ENCODE measurements around the gene GPBAR1.
"Not testable (repeated sequence)": the region's sequence is repeated elsewhere in the genome, so short reads cannot be mapped to it uniquely, and the experiment has no call there.

Gene GPBAR1

GRCh38 chr2:218306184-218306920, 45.5 kb downstream of the GPBAR1 start:
- no peak for DNase-seq (ENCODE audit: low read depth in 2 of 3, low spot score in 1 of 3)

- no peak for DNase-seq (ENCODE audit: low read depth in 2 of 3, low spot score in 1 of 3)
Observed at GRCh38 chr2:218307415-218308090, 46.7 kb downstream of the GPBAR1 start.

- no peak for DNase-seq (ENCODE audit: low read depth in 2 of 3, low spot score in 1 of 3)
Observed at GRCh38 chr2:218310853-218311540, 50.2 kb downstream of the GPBAR1 start.

- DNase-seq (ENCODE audit: low read depth in 2 of 3, low spot score in 1 of 3) = not testable (repeated sequence)
Observed at GRCh38 chr2:218311541-218312266, 50.9 kb downstream of the GPBAR1 start.

DNA sequence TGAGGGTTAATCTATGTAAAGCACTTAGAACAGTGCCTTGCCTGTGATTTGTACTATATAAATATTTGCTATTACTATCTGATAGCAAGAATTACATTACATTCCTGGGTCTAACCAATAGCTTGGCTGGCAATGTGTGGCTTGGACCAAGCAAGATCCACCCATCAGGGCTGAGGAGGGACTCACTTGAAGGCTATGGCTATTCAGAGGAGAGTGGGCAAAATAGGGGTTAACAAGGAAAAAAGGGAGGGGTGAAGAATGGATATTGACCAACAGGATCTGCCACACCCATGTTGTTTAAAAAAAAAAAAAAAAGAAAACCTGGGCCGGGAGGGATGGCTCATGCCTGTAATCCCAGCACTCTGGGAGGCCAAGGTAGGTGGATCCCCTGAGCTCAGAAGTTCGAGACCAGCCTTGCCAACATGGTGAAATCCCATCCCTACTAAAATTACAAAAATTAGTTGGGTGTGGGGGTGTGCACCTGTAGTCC, 51.5 kb downstream of the GPBAR1 start:
- DNase-seq (ENCODE audit: low read depth in 2 of 3, low spot score in 1 of 3) = no peak

DNA sequence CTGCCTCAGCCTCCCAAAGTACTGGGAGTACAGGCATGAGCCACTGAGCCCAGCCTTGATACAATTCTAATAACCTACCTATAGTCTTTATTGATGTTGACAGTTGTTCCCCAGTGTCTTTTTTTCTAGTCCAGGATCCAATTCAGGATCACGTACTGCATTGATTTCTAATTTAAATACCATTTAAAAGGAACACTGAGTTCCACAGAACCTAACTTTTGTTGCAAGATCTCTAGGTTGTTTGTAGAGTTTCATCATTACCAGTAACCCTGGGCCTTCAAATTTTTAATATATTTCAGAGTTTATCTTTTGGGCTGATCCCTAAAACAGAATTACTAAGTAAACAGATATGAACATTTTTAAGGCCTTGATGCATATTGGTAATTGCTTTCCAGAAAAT, 52.5 kb downstream of the GPBAR1 start:
- DNase-seq (ENCODE audit: low read depth in 2 of 3, low spot score in 1 of 3) = no peak

Data from stimulated activated CD4-positive, alpha-beta T cell treated with anti-CD3 and anti-CD28 coated beads, Interleukin-12 subunit alpha, Interleukin-12 subunit beta, amount 100 ng/mL, for 48 hours (primary cell).